ENCODE measurements around the gene YJEFN3.
A peak's percentile ranks its signal among the peaks of the same experiment; 100 is the strongest.

The YJEFN3 gene, protein sequence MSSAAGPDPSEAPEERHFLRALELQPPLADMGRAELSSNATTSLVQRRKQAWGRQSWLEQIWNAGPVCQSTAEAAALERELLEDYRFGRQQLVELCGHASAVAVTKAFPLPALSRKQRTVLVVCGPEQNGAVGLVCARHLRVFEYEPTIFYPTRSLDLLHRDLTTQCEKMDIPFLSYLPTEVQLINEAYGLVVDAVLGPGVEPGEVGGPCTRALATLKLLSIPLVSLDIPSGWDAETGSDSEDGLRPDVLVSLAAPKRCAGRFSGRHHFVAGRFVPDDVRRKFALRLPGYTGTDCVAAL

DNA sequence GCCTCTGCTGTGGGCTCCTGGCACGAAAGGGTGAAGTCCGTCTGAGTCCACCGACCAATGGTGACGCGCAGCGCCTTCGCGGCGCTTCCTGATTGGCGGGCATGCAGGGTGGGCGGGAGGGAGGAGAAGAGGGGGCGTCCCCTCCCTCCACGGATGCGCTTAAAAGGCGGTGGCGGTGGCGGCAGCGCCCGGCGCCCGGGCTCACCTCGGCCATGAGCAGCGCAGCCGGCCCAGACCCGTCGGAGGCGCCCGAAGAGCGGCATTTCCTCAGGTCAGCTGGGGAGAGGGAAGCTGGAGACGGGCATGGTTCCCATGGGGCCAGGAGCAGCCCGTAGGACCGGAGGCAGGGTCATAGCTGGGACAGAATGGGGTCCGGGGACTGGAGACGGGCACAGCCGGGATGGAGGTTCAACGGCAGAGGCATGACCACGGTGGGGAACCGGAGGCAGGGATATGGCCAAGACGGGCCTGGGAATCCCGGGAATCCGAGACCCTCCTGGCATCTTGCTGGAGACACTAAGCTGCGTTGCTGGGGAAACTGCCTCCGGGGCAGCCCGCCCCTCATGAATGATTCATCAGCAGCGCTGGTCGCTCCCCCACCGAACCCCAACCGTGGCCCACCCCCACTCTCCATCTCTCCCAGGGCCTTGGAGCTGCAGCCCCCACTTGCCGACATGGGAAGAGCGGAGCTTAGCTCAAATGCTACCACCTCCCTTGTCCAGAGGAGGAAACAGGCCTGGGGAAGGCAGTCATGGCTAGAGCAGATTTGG, at the start of gene YJEFN3:
Gene YJEFN3 (plus strand): TSS at position 191 of the 770 bp plus-strand sequence. CDS start 22 bp downstream, at position 213.
- no peak for DNase-seq

DNA sequence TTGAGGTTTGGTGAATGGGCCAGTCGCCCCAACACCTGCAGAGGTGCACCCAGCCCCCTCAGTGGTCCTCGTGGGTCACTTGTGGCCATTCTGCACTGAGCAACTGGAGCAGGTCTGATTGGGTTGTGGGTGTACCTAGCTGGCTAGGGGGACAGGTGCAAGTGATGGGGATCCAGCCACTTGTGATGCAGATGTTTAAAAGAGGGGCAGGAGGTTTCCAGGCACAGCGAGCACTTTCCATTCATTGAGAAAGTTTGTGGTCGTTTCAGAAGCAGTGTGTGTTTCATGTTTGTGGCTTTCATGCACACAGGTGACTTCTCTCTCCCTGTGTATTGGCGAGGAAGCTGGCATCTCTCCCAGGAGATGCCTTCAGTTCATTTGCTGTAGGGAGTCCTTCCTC, 48.0 kb upstream of the YJEFN3 start:
- DNase-seq = no peak

DNA sequence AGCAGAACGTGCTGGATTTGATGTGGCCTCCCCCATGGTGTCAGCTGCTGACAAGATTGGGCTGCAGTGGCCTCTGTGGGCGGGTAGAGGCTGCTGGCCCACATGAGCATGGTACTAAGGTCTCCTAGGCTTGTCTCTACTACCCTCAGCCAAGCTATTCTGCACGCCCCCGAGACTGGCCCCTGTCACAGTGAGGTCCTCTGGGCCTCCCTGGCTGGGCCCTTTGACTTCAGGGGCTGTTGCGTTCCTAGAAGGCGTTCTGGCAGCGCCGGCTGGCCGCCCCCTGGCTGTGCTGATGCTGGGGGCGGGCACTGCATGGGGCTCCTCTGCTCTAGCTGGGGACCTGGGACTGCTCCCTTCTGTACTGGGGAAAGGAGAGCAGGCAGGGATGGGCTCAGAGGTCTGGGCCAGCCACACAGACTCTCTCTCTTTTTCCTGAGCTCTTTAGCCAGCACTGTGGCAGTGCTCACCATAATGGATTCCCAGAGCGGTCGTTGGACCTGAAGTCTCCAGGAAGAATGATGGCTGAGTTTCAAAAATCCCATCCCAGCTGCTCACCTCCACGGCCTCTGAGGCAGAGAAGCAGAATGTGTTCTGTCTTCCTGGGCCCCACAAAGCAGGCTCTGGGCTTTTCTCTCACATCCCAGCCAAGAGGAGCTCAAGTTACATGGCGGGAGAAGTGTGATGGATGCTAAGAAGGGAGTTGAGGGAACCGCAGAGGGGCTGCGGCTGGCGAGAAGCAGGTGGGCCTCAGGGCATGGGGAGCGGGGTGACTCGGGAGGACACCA, 45.7 kb upstream of the YJEFN3 start:
- DNase-seq = no peak

DNA sequence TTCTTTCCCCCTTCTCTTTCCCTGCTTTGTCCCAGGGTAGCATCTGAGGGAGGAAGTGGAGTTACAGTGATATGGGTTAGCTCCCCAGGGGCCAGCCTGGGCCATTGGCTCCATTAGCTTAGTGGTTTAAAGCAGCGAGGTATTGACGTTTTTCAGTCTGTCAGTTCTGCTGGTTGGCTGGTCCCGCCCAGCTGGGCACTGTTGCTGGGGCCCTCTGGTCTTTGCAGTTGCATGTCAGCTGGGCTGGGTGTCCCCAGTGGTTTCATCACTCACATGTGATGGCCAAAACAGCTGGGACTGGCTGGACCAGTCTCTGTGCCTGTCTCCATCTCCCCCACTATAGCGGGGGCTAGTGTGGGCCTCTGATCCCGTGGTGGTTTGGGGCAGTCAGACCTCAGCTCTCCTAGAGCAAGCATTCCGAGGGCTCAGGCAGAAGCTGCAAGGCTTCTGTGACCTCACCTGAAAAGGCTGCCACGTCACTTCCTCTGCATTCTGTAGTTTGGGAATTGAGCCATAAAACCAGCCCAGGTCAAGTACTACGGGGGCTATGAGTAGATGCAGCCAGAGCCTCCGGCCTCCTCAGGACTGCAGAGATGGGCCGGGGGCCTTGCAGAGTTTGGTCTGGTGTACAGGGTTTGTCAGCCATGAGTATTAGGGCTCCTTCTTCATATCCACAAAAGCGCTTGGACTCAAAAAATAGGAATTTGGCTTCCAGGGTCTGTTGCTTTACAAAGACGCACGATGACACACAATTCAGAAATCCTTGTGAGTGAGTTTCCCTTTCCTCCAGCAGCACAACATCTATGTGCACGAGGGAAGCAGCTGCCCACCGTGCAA, 43.3 kb upstream of the YJEFN3 start:
- no peak for DNase-seq

DNA sequence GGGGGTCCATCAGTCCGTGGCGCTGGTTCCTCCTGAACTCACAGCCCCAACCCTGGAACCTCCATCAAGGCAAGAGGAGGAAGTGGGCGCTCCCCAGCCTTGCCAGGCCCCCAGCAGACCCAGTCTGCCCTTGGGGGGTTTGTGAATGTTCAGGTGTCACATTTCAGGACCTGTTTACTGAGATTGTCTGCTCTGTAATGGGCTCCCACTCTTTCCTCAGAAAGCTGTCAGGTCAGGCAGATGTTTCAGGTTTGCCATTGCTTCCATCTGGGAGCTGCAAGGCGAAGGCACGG, 42.8 kb upstream of the YJEFN3 start:
- DNase-seq = no peak

DNA sequence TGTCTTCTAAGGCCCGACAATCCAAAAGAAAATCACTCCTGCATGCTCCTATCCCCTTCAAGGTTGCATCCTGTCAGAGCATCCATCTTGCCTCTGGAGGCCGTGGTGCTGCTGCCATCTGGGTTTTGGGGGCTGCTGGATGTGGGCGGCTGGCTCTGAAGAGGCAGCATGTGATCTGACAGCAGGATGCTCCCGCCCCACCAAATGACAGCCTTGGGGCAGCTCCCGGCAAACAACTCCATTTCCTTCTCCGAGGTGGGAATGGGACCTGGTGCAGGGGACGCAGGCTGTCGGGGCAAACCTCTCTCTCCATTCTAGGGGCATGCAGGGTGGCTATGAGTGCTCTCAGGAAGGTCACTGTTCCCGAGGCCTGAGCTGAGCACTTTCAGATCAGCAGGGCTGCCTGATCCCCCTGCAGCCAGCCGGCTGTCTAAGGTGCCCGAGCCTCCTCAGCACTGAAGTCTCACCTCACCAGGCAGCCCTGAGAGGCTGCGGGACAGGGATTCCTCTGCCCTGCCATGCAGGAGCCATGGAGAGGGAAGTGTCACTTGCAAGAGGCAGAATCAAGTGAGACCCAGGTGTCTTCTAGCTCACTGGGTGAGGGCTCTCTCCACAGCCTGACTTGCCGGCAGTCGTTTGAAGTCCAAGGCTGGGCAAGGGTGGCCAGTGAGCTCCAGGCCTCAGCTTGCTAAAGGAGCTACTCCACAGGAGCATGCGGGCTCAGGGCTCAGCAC, 42.2 kb upstream of the YJEFN3 start:
- DNase-seq = no peak

DNA sequence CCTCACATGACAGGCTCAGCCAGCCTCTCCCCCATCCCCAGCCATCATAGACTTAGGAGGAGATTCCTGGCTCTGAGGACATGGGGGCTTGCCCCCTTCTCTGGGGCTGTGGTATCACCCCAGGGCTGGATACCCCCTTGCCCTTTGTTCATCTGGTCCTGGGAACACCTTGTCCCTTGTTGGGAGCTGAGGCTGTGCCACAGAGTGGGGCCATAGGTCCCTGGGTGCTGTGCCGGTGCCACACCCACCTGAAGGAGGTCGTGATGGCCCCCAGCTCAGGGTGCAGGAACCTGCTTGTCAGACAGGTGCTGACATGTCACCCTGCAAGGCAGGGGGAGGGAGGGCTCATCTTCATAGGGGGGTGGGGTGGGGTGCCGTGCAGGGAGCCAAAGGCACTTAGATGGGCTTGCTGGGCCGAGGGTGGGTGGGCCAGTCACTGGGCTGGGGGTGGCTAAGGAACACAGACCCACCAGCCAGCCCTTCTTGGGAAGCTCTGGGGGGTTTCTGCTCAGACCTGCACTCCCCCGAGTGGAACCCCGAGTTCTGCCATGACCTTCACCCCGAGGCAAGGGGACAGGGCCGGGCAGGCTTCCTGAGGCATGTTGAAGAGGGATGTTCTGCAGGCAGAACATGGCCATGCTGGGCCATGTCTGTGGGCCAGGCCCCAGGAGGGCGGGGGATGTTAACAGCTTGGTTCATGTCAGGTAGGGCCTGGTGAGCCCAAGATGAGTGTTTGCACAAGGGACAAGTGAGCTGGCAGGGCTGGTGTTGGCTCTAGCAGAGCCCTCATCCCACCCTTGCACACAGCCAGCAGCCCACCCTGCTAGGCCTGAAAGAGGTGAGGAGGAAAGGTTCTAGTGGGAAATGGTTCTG, 41.4 kb upstream of the YJEFN3 start:
- no peak for DNase-seq

DNA sequence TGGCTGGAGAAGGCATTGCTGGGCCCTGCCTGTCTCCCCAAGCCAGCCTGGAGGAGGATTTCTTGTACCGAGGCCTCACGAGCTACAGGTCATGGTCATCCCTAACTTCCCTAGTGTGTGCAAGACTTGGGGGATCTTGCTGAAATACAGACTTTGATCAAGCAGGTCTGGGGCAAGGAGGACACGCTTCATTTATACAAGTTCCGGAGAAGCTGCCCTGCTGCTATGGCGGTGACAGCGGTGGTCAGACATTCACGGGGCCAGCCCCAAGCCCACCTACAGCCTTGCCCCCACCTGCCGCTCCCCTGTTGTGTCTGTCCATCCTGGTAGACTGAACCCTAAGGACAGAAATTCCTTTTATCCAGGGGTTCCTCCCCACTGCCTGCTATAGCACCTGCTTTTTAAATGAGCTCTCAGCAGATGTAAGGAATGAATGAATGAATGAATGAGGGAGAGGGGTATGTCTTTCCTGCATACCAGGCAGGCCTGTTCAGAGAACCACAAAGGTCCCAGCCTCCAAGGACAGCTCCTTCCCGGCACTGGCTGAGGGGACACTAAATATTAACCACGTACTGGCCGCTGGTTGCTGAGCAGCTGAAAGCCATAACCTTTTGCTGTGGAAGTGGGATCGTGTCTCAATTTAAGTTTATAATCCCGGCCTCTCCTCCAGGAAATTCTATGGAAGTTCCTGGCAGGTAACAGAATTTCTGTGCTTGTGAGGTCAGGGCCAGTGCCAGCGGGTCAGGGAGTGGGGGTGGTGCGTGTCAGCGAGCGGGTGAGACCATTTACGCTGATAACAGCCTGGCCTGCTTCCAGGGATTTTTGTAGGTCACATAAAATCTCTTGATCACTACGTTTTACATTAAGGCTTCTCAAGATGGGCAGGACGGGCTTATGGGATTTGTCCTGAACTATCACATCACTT, 40.5 kb upstream of the YJEFN3 start:
- DNase-seq = no peak

DNA sequence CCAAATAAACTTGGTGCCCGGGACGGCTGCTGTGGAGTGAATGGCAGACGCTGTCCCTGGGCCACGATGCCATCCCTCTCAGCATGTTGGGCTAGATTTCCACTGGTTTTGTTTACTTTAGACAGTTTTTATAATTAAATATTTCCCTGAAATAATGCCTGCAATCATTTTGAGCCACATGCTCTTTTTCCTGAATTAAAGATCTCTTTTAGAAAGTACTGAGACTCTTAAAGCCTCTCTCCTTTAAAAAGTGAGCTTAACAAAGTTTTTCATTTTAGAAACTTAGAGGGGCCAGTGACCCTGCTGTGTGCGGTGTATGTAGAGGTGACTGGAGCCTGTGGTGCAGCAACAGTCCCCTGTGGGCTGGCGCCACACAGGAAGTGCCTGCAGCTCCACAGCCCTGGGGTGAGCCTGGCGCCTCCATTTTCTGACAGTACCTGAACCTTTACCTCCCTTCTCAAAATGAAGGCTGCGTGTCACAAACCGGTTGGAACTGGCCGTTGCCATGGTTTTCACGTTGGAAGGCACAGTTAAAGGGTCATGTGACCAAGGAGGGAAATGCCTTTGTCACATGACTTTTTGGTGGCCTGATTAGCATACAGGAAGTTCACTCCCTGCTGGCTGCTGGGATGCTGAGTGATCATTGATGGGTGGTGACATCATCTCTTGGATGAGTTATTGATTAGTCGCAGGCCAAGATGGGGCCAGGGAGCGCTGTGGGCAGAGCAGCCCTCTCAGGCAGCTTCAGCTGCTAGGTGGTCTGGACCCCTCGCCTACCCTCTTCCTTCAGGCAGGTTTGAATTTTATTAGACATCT, 39.6 kb upstream of the YJEFN3 start:
- peak; percentile 78 to 82 for DNase-seq

DNA sequence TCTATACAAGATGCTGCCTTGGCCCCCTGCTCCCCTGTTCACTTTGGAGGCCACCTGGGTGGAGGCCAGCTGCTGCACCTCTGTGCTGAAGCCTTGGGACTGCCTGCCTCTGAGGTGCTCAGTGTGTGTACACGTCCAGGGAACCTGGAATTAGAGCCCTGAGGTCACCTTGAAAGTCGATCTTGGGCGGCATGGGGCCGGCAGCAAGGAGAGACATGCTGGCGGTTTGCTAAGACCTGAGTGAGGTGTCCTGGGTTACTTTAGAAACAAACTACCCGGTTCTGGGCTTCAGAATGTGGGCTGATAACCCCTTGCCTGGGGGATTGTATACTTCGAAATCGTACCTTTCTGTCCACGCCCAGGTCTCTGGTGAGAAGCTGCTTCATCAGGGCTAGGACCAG, 38.9 kb upstream of the YJEFN3 start:
- no peak for DNase-seq

DNA sequence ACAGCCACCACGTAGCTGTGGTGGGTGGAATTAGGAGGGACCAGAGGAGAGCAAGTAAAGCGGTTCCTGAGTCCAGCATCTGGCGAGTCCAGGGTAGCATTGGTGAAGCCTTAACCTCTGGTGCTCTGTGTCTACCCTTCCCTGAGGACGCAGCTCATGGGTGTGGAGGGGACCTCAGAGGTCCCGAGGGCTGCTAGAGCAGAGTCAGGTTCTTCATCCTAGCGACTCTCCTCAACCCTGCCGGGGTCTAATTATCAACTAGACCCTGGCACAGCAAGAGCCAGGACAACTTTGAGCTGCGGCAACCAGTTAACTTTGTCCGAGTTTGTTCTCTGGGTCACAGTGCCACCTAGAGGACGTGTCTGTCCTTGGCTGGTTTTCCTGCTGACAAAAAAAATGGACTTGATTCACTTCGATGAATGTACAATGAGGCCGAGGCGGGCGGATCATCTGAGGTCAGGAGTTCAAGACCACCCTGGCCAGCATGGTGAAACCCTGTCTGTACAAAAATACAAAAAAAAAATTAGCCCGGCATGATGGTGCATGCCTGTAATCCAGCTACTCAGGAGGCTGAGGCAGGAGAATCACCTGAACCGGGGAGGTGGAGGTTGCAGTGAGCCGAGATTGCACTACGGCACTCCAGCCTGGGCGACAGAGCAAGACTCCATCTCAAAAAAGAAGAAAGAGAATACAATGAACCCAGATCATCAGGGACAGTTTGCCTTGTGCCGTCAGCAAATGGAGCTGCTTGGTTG, 38.3 kb upstream of the YJEFN3 start:
- DNase-seq = peak; percentile 81 to 86

DNA sequence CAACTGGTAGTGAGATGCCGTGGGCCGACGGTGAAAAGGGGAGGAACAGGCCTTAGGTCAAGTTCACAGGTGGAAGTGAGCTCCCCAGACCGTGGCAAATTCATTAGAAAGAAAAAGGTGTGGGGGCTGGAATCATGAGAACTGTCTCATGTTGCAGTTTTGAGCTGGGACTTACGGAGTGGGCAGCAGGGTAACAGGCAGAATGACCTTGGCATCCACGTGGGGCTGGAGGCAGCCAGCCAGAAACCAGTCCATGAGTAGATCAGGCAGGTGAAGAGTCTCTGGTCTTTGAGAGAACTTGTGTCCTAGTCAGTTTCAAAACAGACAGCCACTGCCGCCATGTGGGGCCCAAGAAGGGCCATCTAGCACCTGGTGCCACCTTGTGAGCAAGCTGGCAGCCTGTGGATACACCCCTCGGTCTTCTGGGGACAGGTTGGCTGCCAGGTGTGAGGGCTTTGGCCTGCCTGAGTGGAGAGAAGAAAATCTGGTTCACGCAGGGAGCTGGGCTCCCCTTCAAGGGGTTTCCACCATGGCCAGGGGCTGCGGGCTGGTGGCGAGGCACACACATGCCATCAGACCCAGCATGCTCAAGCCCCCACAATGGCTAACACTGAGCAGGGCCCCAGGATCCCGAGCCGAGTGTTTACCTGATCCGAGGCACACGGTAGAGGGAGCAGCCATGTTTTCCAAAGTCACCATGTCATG, 37.2 kb upstream of the YJEFN3 start:
- DNase-seq = no peak

DNA sequence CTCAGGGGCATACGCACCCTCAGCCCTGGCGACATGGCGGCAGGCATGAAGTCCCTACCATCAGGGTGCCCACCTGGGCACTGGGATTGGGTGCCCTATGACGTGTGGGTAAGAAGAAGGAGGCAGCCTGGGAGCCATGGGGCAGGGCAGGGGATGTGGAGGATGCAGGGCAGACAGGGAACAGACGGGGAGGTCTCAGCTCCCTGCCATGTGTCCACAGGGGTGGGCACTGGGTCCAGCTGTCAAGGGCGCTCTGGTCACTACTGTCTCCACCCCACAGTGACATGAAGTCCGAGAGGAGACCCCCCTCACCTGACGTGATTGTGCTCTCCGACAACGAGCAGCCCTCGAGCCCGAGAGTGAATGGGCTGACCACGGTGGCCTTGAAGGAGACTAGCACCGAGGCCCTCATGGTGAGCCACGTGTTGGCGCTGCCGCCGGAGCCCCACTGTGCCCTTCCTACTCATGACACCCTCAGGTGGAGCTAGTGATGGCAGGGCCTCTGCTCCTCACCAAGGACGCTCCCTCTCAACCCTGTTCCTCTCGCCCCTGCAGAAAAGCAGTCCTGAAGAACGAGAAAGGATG, 36.6 kb upstream of the YJEFN3 start:
- DNase-seq = no peak

DNA sequence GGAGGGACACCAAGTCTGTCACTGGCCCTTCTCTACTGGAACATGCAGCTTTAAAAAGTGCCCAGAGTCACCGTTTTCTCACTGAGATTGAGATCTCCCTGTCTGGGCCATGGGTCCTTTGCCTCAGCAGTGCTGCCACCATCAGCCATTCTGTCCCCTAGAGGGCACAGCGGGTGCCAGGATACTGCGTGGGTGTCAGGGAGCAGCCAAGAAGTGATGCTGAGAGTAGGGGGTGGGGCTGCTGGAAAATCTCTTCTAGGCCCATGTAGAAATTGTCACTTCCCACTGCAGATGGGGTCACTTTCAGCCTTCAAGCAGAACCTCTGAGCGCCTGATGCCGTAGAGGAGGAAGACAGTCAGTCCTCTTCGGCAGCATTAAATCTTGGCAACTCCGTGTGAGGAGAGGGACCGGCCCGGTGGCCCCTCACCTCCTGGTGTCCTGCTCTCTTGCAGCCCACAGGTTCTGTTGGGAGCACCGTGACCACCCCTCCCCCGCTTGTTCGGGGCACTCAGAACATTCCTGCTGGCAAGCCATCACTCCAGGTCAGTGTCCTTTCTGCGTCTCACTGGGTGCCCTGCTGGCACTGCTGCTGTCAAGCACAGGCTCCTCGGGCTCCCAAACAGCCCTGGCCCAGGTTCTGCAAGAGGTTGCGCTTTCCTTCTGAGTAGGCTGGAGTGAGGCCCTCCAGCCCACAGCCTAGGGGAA, 34.7 kb upstream of the YJEFN3 start:
- DNase-seq = no peak

DNA sequence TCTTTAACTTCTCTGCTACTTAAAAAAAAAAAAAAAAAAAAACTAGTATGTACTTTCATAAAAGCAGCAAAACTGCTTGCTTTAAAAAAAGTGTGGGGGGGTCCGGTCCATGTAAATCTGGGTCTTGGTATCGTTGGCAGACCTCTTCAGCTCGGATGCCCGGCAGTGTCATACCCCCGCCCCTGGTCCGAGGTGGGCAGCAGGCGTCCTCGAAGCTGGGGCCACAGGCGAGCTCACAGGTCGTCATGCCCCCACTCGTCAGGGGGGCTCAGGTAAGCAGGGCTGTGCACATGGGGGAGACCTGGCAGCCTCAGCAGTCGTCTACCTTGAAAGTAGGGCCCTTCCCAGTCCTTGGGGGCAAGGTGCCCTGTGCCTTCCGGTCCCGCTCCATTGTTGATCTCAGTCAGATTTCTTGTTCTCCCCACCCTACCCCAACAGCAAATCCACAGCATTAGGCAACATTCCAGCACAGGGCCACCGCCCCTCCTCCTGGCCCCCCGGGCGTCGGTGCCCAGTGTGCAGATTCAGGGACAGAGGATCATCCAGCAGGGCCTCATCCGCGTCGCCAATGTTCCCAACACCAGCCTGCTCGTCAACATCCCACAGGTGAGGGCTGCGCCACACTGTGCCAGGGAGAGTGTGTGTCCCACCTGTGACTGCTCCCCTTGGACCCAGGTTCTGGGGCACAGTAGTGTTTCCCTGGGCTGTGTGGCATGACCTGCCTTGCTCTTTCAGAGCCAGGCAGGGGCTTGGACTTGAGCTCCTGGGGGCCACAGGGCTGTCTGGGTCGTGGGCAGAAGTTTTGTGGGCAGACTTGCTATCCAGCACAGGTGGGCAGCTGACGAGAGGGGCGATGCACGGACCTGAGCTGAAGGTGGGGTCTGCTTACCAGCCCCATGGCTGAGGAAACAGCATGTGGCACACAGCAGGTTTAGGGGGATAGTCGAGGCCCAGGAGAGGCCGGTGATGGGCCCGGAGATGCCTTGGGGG, 32.8 kb upstream of the YJEFN3 start:
- DNase-seq = no peak

All from stimulated activated CD4-positive, alpha-beta T cell treated with anti-CD3 and anti-CD28 coated beads, Interleukin-2, amount 100 ng/mL, for 24 hours (primary cell).